ENCODE results near the gene ENTR1.
"Not testable (repeated sequence)": the region's sequence is repeated elsewhere in the genome, so short reads cannot be mapped to it uniquely, and the experiment has no call there.

ENTR1 gene

DNA sequence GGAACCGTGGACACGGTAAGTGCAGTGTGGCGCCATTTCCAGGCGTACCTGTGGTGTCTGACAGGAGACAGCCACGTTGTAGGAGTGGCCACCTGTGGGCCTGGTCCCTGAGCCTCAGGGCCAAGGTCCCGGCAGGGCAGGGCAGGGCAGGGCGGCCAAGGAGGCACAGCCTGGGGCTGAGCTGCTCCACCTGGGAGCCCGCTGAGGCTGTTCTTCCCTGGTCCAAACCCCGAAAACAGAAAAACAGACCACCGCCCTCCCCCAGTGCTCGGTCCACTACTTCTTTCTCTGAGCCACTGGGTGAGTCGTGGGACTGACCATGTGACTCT, 8.6 kb upstream of the ENTR1 start:
- DNase-seq (ENCODE audit: low spot score) = no peak

DNA sequence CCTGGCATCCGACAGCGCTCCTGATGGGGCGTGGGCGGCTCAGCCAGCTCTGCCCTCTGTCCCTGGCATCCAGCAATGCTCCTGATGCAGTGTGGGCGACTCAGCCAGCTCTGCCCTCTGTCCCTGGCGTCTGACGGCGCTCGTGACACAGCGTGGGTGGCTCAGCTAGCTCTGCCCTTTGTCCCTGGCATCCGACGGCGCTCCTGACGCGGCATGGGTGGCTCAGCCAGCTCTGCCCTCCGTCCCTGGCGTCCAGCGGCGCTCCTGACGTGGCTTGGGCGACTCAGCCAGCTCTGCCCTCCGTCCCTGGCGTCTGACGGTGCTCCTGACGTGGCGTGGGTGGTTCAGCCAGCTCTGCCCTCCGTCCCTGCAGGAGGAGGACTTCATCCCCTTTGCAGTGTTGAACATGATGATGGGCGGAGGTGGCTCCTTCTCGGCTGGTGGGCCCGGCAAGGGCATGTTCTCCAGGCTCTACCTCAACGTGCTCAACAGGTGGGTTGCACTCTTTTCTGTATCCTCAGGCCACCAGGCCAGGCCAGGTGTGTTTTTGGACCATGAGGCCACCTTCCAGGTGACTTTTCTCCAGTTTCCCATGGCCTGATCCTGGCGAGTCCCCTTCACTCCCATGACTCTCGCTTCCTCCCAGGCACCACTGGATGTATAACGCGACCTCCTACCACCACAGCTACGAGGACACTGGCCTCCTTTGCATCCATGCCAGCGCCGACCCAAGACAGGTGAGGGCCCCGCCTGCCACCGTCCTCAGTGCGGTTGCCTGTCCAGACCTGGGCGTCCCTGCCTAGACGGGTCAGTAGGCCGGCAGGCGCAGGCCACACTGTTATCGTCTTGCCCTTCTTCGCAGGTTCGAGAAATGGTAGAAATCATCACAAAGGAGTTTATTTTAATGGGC, 8.0 kb upstream of the ENTR1 start:
- DNase-seq (ENCODE audit: low spot score) = no peak

DNA sequence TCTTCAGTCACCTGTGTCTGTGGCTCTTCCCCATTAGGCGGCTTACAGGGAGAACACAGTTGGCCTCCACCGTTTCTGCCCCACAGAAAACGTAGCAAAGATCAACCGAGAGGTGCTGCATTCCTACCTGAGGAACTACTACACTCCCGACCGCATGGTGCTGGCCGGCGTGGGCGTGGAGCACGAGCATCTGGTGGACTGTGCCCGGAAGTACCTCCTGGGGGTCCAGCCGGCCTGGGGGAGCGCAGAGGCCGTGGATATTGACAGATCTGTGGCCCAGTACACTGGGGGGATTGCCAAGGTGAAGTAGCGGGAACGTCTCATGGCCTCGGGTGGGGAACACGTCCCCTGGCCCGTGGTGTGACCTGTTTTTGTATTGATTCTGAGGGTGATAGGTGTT, 6.5 kb upstream of the ENTR1 start:
- no peak for DNase-seq (ENCODE audit: low spot score)

DNA sequence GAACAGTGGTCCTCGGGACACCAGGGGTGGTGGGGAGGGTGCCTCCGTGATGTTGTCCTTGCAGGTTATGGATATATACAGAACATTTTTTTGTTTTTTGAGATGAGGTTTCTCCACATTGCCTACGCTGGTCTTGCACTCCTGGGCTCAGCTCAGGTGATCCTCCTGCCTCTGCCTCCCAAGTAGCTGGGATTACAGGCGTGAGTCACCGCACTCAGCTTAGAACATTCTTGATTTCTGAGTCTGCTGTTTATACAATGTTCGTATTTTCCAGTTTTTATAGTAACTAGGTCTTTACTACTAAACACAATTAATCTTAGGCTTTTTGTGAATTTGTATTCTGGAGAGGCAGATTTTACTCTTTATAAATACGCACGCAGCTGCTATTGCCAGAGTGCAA, 6.0 kb upstream of the ENTR1 start:
- DNase-seq (ENCODE audit: low spot score) = no peak

DNA sequence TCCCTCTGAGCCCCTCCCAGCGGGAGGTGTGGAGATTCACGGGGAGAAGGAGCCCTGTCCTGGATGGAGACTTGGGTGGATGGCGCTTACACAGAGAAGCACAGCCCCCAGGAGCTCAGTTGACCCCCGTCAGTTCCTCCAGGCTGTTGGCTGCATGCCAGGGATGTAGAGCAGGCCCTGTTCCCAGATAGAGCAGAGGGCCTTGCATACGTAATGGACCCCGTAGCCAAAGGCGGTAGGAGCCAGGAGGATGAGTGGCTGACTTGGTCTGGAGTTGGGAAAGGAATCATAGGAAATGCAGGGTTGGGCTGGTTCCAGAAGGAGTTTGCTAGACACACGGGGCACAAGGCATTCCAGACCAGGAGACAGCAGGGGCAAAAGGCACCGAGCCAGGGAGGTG, 2.5 kb upstream of the ENTR1 start:
- no peak for DNase-seq (ENCODE audit: low spot score)

DNA sequence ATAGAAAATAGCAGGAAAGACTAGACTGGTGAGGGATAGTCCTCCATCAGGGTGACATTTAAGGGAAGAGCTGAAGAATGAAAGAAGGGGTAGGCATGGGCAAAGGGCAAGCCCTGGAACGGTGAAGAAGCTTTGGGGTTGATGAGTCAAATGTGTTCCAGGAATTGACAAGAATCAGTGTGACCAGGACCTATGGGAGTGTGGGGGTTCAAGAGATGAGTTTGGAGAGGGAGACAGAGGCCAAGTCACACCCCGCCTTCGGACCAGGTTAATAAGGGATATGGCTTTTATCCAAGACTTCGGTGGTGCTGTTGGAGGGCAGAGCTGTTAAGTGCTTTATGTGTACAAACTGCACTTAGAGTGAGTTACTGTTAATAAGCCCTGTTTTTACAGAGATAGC, 964 bp upstream of the ENTR1 start:
- no peak for DNase-seq (ENCODE audit: low spot score)

DNA sequence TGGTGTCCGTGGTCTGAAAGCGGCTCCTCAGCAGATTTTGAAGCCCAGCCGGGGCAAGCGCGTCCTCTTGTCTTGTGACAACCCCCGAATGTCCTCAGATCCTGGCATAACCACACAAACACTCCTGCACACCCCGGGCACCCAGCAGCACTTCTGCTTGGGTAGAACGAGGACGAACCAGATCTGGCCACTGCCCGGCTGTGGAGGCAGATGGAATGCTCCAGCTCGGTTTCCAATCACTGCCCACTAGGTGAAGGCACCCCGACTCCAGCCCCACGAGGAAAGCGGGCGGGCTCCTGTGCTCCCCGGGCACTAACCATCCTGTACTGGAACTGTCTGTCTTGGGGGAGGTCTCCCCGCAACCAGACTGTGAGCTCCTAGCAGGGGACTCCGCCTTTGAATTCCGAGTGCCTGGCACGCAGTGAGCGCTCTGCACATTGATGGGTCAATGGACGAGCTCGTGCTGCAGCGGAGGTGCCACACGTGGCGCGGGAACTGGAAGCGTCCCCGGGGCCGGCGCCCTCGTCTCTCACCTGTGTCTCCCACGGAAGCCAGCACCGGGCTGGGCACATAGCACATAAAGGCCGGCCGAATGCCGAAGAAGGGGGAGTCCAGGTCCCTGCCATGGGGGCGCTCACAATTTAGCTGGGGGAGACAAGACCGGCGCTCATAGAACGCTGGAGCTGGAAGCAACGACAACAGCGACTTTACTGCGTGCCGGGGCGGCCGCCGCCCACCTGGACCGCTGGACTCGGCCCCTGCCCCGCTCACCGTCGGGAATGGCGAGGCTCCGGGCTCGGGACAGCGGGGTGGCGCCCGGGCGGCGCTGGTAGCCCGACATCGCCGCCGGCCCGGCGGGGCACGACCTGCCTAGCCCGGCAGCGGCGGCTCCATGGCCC, 608 bp downstream of the ENTR1 start:
- peak; percentile 62 for DNase-seq (ENCODE audit: low spot score)

DNA sequence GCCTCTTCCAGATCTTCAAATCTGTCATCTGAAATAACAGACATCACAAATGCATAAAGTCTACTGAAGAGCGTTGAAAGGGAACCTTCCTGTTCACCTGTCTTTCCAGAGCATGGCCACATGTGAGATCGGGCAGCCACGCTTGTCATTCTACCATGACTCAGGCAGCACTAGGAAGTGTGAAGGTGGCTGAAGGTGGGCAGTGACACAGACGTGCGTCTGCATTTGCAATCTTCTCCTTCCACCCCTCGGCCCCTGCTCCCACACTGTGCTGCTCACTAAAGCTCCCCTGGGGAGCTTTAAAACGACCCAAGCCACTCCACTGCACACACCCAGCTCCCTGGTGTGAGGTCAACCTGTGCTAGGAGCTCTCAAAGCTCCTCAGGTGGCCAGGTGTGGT, 2.5 kb downstream of the ENTR1 start:
- no peak for DNase-seq (ENCODE audit: low spot score)

DNA sequence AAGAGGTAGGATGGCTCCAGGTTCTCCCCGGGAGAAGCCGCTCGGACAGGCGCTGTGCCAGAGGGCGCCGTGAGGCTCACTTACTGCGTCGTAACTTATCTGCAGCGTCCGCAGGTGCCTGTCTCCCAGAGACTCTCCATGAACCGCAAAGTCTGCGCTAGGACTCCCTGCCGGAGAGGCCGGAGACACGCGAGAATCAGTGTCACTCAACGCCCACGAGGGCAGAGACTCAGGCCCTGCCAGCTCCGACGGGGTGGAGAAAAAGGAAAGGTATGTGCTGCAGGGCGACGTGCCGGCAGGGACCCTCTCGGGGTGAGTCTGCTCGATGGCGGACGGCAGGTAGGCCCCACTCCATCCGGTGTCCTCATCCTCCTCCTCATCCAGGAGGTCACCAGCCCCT, 3.4 kb downstream of the ENTR1 start:
- DNase-seq (ENCODE audit: low spot score) = not testable (repeated sequence)

DNA sequence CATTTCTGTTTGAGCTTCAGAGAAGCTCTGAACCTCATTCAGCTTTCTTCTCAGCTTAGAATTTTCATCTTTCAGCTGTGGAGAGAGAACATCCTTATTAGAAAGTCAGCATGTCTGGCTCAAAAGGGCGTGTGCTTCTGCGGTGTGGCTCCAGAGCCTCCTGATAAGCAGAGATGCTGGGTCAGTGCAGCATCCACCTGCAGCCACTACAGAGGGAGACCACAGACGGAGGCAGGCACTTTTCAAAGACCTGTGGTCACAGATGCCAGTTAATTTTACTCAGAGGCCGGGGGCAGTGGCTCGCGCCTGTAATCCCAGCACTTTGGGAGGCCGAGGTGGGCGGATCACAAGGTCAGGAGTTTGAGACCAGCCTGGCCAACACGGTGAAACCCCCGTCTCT, 4.5 kb downstream of the ENTR1 start:
- not testable (repeated sequence) for DNase-seq (ENCODE audit: low spot score)

DNA sequence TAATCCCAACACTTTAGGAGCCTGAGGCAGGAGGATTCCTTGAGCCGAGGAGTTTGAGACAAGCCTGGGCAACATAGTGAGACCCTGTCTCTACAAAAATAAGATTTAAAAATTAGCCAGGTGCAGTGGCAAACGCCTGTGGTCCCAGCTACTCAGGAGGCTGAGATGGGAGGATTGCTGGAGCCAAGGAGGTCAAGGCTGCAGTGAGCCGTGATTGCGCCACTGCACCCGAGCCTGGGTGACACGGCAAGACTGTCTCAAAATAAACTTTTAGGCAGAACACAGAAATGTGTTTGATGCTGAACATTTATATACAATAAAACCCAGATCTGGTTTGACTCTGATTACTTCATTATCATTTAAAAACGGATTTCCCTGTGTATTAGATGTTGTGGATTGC, 4.9 kb downstream of the ENTR1 start:
- no peak for DNase-seq (ENCODE audit: low spot score)

DNA sequence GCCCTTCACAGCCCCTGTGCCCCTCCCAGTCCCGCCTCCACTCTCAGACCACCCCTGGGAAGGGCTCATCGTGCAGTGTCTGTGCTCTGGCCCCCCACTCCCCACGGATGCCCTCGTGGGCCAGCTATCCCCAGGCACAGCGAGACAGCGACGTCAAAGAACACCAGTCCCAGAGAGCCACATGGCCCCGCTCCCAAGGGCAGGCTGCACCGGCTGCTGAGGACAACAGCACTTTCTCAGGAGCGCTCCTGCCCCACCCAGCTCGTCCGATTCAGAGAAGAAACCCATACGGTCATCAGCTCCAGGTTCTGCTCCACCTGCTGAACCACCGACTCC, 5.6 kb downstream of the ENTR1 start:
- DNase-seq (ENCODE audit: low spot score) = no peak

DNA sequence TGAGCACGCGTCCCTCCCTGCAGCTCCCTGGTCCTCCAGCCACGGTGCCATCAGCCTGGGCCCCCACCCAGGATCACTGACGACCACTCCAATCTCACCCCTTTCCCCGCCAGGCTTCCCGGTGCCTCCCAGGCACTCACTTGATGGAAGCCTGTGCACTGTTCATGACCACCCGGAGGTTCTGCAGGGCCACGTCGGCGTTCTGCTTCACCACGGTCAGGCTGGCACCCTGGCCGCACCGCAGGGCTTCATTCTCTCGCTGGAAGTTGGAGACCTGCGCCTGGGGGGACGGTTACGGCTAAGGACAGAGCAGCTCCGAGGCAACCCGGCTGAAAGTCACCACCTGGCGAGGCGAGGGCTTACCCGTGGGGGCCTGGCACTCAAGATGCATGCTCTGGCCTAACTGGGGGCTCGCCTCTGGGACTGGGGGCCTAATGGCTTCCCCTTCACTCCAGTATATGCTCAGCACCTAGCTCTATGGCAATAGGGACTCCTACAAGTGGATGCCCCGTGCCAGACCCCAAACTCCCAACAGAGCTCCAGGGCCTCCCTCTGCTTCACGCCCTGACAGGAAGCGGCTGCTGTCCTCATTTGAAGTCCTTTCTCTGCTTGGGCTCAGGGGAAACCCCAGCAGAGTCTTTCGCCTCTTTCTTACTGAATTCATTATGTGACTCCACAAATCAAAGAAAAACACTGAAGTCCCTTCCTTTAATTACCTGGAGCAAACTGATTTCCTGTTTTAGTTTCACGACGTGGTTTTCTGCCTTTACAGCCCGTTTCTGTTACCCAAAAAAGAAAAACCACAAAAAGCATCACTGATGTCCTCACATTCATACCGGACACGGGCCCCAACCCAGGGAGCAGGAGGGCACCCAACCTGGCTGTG, 6.3 kb downstream of the ENTR1 start:
- DNase-seq (ENCODE audit: low spot score) = no peak

DNA sequence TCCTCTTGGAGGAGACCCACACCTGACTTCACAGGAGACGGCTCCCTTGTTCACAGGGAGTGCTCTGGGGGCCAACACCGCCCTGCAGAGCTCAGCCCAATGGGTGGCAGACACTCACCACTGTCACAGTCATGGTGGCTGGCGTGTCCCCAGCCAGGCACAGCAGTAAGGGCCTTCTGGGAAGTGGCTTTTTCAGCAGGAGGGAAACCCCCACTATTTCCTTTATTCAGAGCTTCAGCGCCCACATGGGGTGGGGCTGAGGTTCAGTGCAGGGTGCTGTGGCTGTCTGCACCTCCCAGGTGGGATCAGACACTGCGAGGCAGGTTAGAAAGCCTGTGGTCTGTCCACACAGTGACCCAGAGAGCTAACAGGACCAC, 6.9 kb downstream of the ENTR1 start:
- DNase-seq (ENCODE audit: low spot score) = no peak

DNA sequence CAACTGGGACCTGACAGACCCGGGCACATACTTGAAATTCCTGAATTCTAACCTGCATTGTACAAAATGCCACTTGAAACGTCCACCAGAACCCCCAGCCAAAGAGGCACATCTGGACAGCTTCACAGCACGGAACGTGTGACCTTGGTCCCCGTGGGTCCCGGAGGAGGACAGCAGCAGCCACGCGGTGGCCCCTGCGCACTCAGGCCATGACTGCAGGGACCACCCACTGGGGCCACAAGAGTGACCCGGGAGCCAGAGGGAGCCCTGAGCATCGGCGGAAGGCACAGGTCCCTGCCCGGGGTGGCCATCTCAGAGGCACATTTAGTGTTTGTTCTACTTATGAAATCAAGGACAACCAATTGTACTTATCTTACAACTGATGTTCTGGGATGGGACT, 8.3 kb downstream of the ENTR1 start:
- DNase-seq (ENCODE audit: low spot score) = no peak

DNA sequence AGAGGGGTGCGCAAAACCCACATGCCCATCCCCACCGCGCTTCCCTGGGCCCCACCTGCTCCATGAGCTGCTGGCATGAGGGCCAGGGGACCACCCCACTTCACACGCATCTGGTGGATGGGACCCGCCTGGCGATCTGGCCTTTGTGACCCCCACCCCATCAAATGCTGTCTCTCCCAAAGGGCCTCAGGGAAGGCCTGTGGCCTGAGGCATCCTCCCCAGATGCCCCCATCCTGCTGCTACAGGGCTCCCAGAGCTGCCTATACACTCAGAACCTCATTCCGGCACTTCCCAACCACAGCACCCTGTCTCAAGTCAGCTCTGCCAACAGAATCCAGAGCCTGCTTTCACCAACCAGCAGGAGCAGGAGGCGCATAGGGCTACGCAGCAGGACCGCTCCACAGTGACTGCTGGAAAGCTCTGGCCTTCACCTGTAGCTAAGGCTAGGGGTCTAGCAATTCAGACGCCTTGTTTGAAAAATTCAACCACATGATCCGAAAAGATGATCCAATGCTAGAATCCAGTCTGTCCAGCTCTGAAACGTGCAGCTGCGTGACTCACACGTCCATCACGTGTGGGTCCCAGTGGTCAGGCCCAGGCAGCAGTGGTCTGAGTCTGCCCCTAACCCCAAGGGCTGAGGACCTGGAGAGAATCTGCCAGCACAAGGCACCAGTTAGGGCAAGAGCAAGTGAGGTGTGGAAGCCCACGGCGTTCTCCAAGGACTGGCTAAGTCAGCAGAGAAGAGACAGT, 9.1 kb downstream of the ENTR1 start:
- DNase-seq (ENCODE audit: low spot score) = no peak

DNA sequence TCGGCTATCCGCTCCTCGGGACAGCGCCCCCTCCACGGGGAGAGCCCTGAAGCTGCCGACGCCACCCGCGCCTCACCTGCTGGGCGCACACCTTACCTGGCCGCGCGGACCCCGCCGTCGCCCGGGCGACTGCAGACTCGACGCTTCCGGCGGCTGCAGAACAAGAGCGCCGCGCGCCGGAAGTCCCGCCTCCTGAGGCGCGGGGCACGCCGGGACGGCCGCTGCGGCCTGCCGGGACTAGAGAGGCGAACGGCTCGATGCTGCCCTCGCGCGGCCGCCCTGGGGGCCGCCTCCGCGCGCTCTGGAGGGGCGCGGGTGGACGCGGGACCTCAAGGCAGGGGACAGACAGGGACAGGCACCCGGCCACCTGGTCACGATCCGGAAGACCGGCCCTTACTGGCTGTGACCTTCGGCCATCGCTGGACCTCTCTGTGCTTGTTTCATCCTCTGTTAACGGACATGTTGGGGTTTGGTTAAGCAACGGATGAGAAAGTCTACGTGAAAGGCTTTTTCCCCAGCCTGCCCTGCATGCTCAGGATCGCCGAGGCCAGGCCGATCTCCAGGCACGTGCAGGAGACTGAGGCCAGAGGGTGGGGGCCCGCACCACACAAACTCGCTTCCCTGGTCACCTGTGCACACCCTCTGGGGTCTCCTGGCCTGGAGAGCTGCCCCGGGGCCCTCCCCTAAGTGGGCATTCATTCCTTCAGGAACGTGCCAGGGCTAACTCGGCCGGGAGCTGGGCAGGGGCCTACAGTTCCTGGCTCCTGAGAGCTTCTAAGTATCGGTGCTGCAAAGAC, 10.2 kb downstream of the ENTR1 start, which contains the start of gene SNAPC4:
TSS of gene SNAPC4 (minus strand) at position 133 of the 797 bp plus-strand sequence. CDS start 1,742 bp downstream, outside the sequence.
- DNase-seq (ENCODE audit: low spot score) = peak; percentile 94

DNA sequence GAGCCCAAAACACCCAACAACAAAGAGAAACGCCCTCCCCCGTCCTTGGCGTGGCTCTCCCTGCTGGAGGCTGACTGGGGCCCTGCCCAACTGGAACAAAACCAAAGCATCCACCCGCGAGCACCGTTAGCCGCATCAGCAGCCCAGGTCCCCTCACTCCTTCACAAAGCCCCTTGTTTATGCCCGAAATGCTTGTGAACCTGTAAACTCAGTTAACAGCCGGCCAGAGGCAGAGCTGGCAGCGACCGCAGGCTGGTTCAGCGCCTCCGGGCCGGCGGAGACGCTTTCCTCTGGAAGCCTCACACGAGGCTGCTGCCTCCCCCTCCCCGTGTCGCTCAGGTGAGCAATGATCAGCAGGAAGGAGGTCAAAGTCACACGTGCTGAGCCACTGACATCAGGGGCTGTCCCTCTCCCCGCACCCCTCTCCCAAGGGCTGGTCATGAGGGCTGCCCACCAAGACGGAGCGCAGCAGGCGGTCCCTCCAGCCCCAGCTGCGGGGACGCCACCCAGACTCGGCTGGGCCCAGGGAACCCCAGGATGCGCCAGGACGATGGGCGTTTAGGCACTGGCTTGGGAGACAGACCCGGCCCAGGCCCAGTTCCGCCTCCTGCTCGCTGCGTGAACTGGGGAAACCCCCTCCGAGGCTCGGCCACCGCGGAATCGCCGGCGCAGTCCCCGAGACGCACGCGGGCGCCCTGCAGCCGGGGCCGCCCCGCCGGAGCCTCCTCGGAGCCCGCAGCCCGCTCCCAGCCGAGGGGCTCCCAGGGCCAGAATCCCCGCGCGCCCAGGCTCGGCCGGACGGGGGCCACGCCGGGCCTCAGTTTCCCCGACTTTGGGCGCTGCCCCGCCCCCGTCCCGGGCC, 11.0 kb downstream of the ENTR1 start:
- peak; percentile 56 for DNase-seq (ENCODE audit: low spot score)

DNA sequence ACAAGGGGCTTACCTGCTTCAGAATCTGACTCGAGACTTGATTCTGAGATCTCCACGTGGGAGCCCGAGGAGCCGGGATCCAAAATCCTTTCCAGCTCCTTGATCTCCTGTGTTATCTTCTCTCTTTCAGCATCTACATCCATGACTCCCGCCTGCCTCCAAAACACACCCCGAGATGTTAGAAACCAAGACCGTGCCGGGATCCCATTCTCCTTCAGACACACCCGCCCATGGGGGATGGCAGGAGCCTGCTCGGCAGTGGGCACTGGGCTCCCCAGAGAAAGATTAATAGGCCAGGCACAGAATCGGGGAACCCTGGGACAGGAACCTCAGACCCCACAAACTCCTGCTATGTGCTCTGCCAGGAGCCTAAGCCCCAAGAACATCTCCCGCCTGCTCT, 12.1 kb downstream of the ENTR1 start:
- DNase-seq (ENCODE audit: low spot score) = no peak

DNA sequence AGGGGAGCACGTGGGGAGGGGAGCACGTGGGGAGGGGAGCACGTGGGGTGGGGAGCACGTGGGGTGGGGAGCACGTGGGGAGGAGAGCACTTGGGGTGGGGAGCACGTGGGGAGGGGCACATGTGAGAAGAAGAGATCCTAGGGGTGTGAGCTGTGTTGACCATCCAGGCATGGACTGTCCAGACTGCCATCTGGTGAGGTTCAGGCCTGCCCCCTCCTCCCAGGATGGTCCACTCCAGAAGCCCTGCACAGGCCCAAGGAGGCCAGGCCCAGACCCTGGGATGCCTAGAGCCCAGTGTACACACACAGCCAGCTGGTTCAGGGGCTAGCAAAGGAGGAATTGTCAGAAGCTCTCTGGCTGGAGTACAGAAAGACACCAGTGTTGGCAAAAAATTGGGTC, 12.8 kb downstream of the ENTR1 start:
- DNase-seq (ENCODE audit: low spot score) = no peak

Data from ecto neural progenitor cell (in vitro differentiated cells).